Activated CD4-positive, alpha-beta T cell treated with anti-CD3 and anti-CD28 coated beads for 1 hour (primary cell): Measurements from ENCODE around the gene TNFRSF11A.

ENCODE experiments used
- DNase-seq: peaks from one replicate; pipeline ENCODE4 v3.0.0-alpha.2; 2020

TNFRSF11A gene

GRCh38 chr18:62384610-62385097 lies 59.5 kb downstream of the TNFRSF11A start:
- DNase-seq, result no peak

GRCh38 chr18:62386091-62386490 lies 61.0 kb downstream of the TNFRSF11A start:
- no peak for DNase-seq

GRCh38 chr18:62386601-62387000 lies 61.5 kb downstream of the TNFRSF11A start:
- DNase-seq, result no peak

- DNase-seq, result no peak
Measured at GRCh38 chr18:62387257-62387656, 62.1 kb downstream of the TNFRSF11A start.

GRCh38 chr18:62388855-62389760 lies 64.0 kb downstream of the TNFRSF11A start:
- DNase-seq, result no peak

- DNase-seq, result no peak
Measured at GRCh38 chr18:62389761-62390481, 64.8 kb downstream of the TNFRSF11A start.

GRCh38 chr18:62394006-62394763 lies 69.1 kb downstream of the TNFRSF11A start:
- no peak for DNase-seq

GRCh38 chr18:62396381-62396780 lies 71.3 kb downstream of the TNFRSF11A start:
- no peak for DNase-seq

GRCh38 chr18:62396967-62397366 lies 71.9 kb downstream of the TNFRSF11A start:
- DNase-seq, result no peak

- DNase-seq, result no peak
Measured at GRCh38 chr18:62398291-62398690, 73.2 kb downstream of the TNFRSF11A start.

GRCh38 chr18:62399276-62399675 lies 74.2 kb downstream of the TNFRSF11A start:
- no peak for DNase-seq

GRCh38 chr18:62399781-62400308 lies 74.7 kb downstream of the TNFRSF11A start:
- no peak for DNase-seq

- no peak for DNase-seq
Measured at GRCh38 chr18:62400916-62401315, 75.8 kb downstream of the TNFRSF11A start.

- no peak for DNase-seq
Measured at GRCh38 chr18:62402342-62402948, 77.3 kb downstream of the TNFRSF11A start.

GRCh38 chr18:62403120-62403519 lies 78.0 kb downstream of the TNFRSF11A start:
- no peak for DNase-seq

- no peak for DNase-seq
Measured at GRCh38 chr18:62404881-62405280, 79.8 kb downstream of the TNFRSF11A start.

- DNase-seq, result no peak
Measured at GRCh38 chr18:62407660-62408059, 82.5 kb downstream of the TNFRSF11A start.

- DNase-seq, result no peak
Measured at GRCh38 chr18:62409821-62410220, 84.7 kb downstream of the TNFRSF11A start.

GRCh38 chr18:62412231-62412979 lies 87.3 kb downstream of the TNFRSF11A start:
- no peak for DNase-seq

- DNase-seq, result no peak
Measured at GRCh38 chr18:62413206-62413605, 88.1 kb downstream of the TNFRSF11A start.

- no peak for DNase-seq
Measured at GRCh38 chr18:62418258-62418657, 93.1 kb downstream of the TNFRSF11A start.

GRCh38 chr18:62420151-62420512 lies 95.0 kb downstream of the TNFRSF11A start:
- DNase-seq, result no peak
